IMR-90 (cell line): Measurements from ENCODE around the gene WIPI1.
A peak's percentile ranks its signal among the peaks of the same experiment; 100 is the strongest.

Experiments used
- BHLHE40 ChIP-seq: fragments of 150-350 bp; IDR thresholded peaks from 2 replicates; pipeline ENCODE4 v1.6.1; 2016; ENCODE audit warnings: mild to moderate bottlenecking, low read depth, low read length
- CEBPB ChIP-seq: IDR thresholded peaks from 2 replicates; pipeline ENCODE4 v1.6.1; 2012; ENCODE audit warnings: low read depth, low read length, improper control_type of control experiment
- CHD1 ChIP-seq: IDR thresholded peaks from 2 replicates; pipeline ENCODE4 v1.6.1; 2012; ENCODE audit warnings: low read depth, low read length, improper control_type of control experiment
- CTCF ChIP-seq: conservative IDR thresholded peaks from 2 replicates; pipeline ENCODE4 v1.5.1; 2012; ENCODE audit warnings: mild to moderate bottlenecking, low read depth, low read length, improper control_type of control experiment
- MAFK ChIP-seq: IDR thresholded peaks from 2 replicates; pipeline ENCODE4 v1.6.1; 2012; ENCODE audit warnings: low read depth, low read length, improper control_type of control experiment
- MAZ ChIP-seq: IDR thresholded peaks from 2 replicates; pipeline ENCODE4 v1.6.1; 2012; ENCODE audit warnings: low read depth, mild to moderate bottlenecking, low read length, improper control_type of control experiment, moderate library complexity, borderline replicate concordance
- MXI1 ChIP-seq: IDR thresholded peaks from 2 replicates; pipeline ENCODE4 v1.6.1; 2012; ENCODE audit warnings: low read depth, mild to moderate bottlenecking, low read length, moderate library complexity, borderline replicate concordance
- POLR2A ChIP-seq: IDR thresholded peaks from 2 replicates; pipeline ENCODE4 v1.6.1; 2012; ENCODE audit warnings: mild to moderate bottlenecking, low read depth, low read length
- RAD21 ChIP-seq: IDR thresholded peaks from 2 replicates; pipeline ENCODE4 v1.6.1; 2012; ENCODE audit warnings: low read length, improper control_type of control experiment
- RFX5 ChIP-seq: IDR thresholded peaks from 2 replicates; pipeline ENCODE4 v1.8.0; 2012; ENCODE audit warnings: low read depth, mild to moderate bottlenecking, low read length, moderate library complexity
- SMC3 ChIP-seq: fragments of 150-350 bp; IDR thresholded peaks from 2 replicates; pipeline ENCODE4 v1.6.1; 2016; ENCODE audit warnings: low read depth, mild to moderate bottlenecking, antibody characterized with exemption, low read length, moderate library complexity

GRCh38 chr17:68456339-68457167 is 743 bp downstream of the WIPI1 start:
- TF ChIP-seq CTCF (no peak), BHLHE40 (no peak), SMC3 (no peak), CEBPB (no peak), RFX5 (no peak), MXI1 (0 out of 2 replicates have a peak, but pooled peaks have one; percentile 30), CHD1 (no peak), POLR2A (peak; percentile 63; the same call in 1 of the 2 replicates), RAD21 (no peak), MAZ (0 out of 2 replicates have a peak, but pooled peaks have one; percentile 27), MAFK (no peak)
